Measurements from ENCODE around the gene CUL9. TPM values are rescaled to one million over a fixed set of nuclear protein-coding genes. Genes with fewer than 3 reads are reported as not detected.

The CUL9 gene
- total and polyA plus RNA-seq, 2 donors from 2014 or later, result 34.7 to 47.3 TPM

DNA sequence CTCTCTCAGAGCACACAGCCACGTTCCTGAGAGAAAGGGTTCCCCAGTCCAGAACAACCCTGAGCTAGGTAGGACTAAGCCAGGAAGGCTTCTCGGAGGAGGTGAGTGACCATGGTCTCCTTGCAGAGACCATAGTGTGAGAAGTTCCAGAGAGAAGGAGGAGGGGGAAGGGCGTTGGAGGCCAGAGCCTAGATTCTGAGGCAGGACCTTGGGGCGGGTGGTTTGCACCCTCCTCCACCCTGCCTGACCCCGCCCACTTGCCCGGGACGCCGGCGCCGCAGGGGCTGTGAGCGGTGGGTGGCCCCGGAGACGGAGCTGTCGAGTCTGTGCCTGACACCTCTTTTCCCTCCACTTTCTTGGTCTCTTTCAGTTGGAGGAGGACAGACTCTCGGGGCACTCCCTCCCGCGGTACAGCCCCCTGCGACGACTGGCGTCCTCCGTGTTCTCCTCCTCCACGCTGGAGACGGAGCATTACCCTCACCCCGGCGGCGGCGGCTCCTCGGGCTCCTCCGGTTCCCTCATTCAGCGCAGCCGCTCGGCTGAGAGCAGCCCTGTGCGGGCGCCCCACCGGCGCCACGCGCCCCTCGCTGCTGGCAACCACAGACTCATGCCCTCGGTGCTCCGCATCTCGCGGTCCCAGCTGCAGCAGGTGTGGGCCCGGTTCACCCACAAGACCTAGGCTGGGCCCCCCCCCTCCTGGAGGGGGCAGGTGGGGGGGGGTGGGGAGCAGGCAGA is 87.4 kb downstream of the CUL9 start:
- peak in 4 of 5 donors; percentile 46 to 80 (median 55) for DNase-seq
- intact Hi-C loops (cut with DNase I), result loop anchor here (10.0 kb wide), 1 partner anchor 65 kb away; no protein-coding TSS in a partner anchor
- H3K4me1 ChIP-seq (ENCODE audit: control insufficient read depth in 2 of 3, insufficient read depth in 2 of 3, low read depth in 1 of 3, low read length in 3 of 3), result peaks cover 6 to 29% (median 28%) of the 10 kb centered on the region in 3 donors
- H3K9me3 ChIP-seq (ENCODE audit: control insufficient read depth in 2 of 3, insufficient read depth in 1 of 3, low read length in 3 of 3), result no peaks in the 10 kb centered on the region
- no peak for FAIRE-seq
- TF ChIP-seq, protein P1, sequence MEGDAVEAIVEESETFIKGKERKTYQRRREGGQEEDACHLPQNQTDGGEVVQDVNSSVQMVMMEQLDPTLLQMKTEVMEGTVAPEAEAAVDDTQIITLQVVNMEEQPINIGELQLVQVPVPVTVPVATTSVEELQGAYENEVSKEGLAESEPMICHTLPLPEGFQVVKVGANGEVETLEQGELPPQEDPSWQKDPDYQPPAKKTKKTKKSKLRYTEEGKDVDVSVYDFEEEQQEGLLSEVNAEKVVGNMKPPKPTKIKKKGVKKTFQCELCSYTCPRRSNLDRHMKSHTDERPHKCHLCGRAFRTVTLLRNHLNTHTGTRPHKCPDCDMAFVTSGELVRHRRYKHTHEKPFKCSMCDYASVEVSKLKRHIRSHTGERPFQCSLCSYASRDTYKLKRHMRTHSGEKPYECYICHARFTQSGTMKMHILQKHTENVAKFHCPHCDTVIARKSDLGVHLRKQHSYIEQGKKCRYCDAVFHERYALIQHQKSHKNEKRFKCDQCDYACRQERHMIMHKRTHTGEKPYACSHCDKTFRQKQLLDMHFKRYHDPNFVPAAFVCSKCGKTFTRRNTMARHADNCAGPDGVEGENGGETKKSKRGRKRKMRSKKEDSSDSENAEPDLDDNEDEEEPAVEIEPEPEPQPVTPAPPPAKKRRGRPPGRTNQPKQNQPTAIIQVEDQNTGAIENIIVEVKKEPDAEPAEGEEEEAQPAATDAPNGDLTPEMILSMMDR (IDR thresholded peaks at IDR 0.05; ENCODE audit: borderline replicate concordance, extremely low read depth, insufficient read depth), result no peak
- no peaks in the 10 kb centered on the region for H3K27me3 ChIP-seq (ENCODE audit: control insufficient read depth, insufficient read depth, low read length)
- H3K9ac ChIP-seq (ENCODE audit: low read length in 3 of 3), result no peak overlapping the region
- peak overlapping the region; percentile 57 to 77 for H3K27ac ChIP-seq (ENCODE audit: low read depth in 2 of 2, low read length in 2 of 2)
- no peaks in the 10 kb centered on the region for H3K36me3 ChIP-seq (ENCODE audit: control insufficient read depth in 2 of 3, insufficient read depth in 3 of 3, low read length in 3 of 3)
- H3K4me3 ChIP-seq (ENCODE audit: low read length in 3 of 3), result peak overlapping the region in 2 of 3 donors; percentile 10 to 50

DNA sequence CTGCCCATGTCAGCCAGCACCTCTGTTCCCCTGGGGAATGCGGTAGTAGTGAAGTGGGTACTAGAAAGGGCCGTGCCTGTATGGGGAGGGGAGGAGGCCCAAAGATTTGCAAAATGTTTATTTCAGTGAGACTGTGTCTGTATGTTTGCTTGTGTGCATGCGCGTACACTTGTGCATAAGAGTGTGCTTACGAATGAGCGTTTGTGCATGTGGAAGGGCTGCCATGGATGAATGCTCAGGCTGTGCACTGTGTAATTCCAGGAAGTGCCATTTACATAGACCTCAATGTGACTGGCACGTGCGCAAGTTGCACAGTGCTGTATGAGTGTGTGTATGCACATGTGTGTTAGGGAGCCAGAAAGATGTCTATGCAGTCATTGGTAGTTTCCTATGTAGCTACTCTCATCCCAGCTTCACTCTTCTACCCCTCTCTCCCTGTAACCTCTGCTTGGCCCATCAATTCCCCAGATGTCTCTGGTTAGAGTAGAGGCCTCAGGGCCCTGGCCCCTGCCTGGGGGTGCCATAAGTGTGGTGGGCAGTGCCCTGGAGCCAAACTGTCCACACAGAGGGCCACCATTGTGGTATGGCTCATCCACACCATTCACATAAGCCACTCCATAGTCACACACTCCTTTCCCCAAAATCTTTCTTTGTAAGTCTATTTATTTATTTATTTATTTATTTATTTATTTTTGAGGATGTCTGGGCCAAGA is 89.3 kb downstream of the CUL9 start:
- Histone ChIP-seq H3K27ac (ENCODE audit: low read depth in 2 of 2, low read length in 2 of 2) (peak overlapping the region; percentile 51 to 71), H3K9ac (ENCODE audit: low read length in 3 of 3) (no peak overlapping the region), H3K4me1 (ENCODE audit: control insufficient read depth in 2 of 3, insufficient read depth in 2 of 3, low read depth in 1 of 3, low read length in 3 of 3) (peaks cover 6 to 33% (median 32%) of the 10 kb centered on the region in 3 donors), H3K27me3 (ENCODE audit: control insufficient read depth, insufficient read depth, low read length) (no peaks in the 10 kb centered on the region), H3K9me3 (ENCODE audit: control insufficient read depth in 2 of 3, insufficient read depth in 1 of 3, low read length in 3 of 3) (no peaks in the 10 kb centered on the region), H3K36me3 (ENCODE audit: control insufficient read depth in 2 of 3, insufficient read depth in 3 of 3, low read length in 3 of 3) (no peaks in the 10 kb centered on the region), H3K4me3 (ENCODE audit: low read length in 3 of 3) (peak overlapping the region in 1 of 3 donors; percentile 35)
- DNase-seq (peak in 1 of 5 donors; percentile 49), FAIRE-seq (no peak)
- intact Hi-C loops (cut with DNase I), result no loop called here
- TF ChIP-seq, protein P1 (IDR thresholded peaks at IDR 0.05; ENCODE audit: borderline replicate concordance, extremely low read depth, insufficient read depth), result no peak

DNA sequence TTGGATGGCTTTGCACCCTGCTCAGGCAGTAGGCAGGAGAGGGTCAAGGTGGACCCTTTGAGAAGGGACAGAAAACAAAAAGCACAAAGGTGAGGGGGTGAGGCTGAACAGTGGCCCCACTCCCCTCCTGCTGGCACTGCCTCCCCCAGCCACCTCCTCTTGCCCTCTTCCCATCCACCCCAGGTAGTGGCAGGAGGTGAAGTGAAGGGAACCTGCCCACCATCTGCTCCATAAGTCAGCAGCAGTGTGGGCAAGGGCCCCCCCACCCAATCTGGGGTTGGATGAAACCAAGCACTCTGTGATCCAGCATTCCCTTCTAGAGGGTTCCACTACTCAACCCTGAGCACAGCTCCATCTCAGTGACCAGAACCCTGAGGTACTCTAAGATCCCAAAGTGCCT is 89.9 kb downstream of the CUL9 start:
- no peak for DNase-seq
- no peak overlapping the region for H3K4me3 ChIP-seq (ENCODE audit: low read length in 3 of 3)
- TF ChIP-seq, protein P1 (IDR thresholded peaks at IDR 0.05; ENCODE audit: borderline replicate concordance, extremely low read depth, insufficient read depth), result no peak
- H3K4me1 ChIP-seq (ENCODE audit: control insufficient read depth in 2 of 3, insufficient read depth in 2 of 3, low read depth in 1 of 3, low read length in 3 of 3), result peaks cover 6 to 37% (median 33%) of the 10 kb centered on the region in 3 donors
- H3K36me3 ChIP-seq (ENCODE audit: control insufficient read depth in 2 of 3, insufficient read depth in 3 of 3, low read length in 3 of 3), result no peaks in the 10 kb centered on the region
- peak overlapping the region in 1 of 2 donors; percentile 3 for H3K27ac ChIP-seq (ENCODE audit: low read depth in 2 of 2, low read length in 2 of 2)
- no peaks in the 10 kb centered on the region for H3K9me3 ChIP-seq (ENCODE audit: control insufficient read depth in 2 of 3, insufficient read depth in 1 of 3, low read length in 3 of 3)
- intact Hi-C loops (cut with DNase I), result no loop called here
- no peak overlapping the region for H3K9ac ChIP-seq (ENCODE audit: low read length in 3 of 3)
- FAIRE-seq, result no peak
- H3K27me3 ChIP-seq (ENCODE audit: control insufficient read depth, insufficient read depth, low read length), result peaks cover 2% of the 10 kb centered on the region

All from kidney (tissue), 14 donors.